Measurements from ENCODE around the gene ZNF521.

ZNF521 gene

DNA sequence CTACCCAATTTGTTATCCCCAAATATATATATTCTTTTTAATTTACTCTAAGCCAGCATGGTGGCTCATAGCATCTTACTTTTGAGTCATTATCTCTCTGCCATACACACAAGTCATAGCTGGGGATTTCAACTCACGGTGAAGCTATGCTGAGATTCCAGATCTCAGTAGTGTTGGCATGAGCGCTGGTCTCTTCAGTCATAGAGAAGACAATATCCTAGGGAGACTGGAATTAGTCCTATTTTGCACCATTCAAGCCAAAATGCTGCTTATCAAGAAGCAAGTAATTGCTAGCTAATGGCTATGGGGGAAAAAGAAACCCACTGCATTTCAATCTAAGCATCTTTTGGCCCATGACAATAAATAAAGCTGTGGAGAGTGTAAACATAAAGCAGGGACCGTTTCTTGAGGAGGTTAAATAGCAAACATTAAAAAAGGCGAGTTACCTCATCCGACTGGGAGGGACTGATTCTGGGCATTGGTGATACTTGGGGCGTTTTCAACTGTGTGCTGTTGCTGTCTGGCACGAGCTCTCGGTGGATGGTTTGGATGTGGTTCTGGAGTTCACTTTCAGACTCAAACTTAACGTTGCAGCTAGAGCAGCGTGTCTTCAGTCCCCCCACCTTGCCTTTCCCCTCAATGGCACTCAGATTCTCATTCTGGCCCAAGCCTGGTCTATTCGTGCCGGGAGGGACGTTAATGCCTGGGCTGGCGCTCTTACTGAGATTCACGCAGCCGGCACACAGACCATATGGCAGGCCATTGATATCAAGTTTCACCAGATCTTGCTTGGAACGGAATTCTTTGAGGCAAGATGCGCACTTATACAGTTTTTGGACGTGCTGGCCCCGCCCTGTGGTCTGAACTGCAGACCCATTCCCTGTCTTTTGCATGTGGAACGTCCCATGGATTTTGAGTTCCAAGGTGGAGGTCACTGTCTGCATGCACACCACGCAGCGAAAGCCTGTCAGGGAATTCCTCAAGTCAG, 127.8 kb downstream of the ZNF521 start:
- DNase-seq: no peak

DNA sequence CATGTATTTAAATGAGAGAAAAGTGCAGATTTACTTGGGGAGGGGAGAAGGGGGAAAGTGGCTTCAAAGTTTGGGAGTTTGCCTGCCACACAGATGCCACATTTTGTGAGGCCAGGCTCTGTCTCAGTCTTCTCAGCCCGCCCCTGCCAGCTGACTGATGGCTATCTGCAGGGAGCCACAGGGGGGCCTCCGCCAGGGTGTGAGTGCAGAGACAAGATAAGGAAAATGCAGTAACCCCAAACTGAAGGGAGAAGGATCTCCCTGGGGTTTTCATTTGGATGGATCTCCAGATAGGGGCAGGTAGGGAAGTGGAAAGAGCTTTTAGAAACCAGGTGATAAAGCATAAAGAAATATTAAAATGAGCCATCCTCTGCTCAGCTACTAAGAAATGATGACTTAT, 128.8 kb downstream of the ZNF521 start:
- DNase-seq: no peak

DNA sequence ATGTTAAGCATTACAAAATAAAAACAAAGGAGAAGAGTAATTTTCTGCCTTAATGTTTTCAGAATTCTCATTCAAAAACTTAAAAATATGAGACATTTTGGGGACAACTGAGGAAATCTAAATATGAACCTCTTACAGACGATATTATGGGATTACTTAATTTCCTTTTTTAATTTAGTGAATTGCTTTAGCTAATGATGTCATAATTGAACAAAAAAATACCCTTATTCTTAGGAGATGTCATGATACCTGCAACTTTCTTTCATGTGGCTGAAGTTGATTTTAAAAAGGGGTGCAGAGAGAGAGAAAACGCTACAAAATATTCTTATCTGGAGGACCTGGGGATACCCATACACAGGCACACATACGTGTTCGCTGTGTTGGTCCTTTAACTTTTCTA, 129.3 kb downstream of the ZNF521 start:
- no peak for DNase-seq

DNA sequence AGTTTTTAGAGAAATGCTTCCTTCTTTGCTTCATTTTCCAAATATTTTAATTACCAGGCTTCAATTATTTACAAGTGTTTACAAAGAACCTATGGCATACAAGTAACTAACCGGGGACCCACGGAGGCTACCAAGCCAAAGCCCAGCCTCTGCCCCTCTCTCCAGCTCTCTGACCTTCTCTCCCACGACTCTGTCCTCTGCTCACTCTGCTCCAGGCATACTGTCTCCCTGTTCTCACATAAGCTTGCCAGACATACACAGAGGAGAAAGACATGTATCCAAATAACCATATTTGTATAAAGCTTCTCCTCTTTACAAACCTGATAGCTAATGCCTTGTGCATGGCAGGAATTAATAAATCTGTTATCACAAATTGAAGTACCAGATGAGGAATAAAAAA, 141.3 kb downstream of the ZNF521 start:
- DNase-seq: no peak

DNA sequence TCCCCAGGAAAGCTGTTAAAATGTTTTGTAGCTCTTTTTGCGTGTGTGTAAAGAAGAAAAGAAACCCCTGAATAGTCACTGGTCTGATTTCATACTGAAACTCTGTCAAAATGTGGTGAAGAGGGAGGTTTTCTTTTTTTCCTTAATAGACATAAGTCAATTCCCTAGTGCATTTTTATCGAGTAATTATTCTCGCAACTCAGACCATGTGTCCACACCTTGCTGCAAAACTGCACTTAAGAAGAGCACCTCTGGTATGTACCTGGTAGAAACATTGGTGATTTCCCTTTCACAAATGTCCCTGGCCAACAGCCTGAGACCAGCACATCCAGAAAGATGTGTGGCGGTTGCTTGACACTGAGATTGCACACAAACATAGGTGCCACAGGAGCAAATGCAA, 159.9 kb downstream of the ZNF521 start:
- no peak for DNase-seq

DNA sequence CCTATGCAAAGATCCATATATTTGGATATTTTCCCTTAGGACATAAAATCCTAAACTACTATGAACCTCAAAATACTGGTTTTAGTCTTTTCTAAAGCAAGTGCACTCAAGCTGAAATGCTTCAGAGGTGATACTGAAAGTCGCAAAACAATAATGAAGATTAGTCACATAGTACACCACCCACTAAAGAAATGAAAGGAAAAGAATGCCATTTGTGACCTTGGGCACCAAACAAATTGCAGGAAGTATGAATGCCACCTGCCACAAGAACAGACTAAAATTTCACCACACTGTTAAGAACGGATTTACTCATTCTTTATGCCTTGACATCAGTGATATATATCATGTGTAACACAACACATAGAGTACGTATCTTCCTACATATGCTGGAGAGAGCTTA, 161.5 kb downstream of the ZNF521 start:
- DNase-seq: no peak

DNA sequence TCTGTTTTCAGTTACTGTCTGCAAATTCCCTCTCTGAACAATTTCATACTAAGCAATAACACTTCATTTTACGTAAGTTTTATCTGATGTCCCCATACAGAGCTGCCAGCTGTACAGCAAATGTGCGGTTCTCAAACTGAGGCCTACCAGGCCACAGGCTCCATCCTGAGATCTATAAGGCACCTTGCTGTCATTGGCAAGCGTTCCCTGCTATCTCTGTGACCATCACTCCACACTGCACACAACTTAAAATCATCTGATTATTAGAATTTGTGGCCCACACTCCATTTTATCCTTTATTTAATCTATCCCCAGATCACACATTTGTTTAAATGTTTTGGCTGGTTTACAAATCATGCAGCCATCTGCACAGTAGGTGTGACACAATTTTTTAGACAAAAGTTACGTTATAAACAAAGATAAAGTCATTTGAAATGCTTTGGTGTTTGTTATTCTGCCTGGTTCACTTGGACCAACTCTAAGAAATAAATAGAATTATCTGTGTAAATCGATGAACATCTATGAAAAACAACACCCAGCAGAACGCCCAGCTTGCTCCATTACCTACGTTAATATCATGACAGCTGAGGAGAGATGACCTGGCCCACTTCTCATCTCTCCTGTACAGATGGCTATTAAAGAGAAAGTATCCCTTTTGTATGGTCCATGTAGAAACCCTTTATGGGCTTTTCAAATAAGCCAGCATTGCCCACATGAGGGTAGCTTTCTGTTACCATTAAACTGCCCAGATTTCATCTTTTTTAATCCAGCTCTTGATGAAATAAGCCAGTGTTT, 162.4 kb downstream of the ZNF521 start:
- no peak for DNase-seq

DNA sequence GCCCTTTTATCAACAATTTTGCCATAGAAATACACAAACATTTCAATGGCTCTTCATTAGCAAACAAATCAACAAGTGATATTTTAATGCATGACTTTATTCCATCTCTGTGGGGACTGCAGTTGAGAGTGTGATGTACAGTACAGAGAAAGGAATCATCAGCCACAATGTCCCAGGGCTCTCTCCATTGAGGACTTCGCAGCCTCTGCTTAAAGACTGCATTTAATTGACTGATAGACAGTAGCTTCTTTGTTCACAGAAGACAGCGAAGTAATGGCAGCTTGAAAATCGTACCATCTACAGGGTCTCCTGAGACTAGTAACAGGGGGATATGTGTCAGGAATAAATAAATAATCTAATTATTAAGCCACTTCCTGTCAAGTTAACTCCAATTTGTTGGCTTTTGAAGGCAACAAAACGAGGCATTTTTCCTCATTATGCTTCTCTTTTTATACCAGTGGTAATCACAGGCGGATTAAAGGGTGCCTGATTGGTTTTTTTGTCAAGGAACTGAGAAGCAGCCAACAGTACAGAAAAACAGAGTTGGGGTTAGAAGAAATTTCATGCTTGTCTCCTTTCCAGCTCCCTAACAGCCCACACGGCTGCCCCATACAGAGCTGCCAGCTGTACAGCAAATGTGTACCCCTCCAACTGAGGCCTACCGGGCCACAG, 164.3 kb downstream of the ZNF521 start:
- no peak for DNase-seq

DNA sequence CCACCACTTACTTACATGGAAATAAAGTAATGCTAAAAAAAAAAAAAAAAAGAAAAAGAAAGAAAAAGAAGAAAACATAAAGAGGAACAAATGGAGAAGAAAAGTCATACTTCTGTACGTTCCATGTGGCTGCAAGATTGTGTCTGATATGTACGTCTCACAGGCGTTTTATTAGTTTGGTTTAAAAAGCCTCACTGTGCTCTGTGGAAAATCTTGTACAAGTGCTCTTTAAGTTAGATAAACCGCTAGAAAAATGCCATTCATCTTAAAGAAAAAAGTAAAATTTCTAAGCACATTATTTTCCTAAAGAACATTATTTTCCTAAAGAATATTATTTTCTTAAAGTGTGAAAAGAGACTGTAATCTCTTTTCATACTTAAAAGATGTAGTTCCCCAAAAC, 165.1 kb downstream of the ZNF521 start:
- no peak for DNase-seq

DNA sequence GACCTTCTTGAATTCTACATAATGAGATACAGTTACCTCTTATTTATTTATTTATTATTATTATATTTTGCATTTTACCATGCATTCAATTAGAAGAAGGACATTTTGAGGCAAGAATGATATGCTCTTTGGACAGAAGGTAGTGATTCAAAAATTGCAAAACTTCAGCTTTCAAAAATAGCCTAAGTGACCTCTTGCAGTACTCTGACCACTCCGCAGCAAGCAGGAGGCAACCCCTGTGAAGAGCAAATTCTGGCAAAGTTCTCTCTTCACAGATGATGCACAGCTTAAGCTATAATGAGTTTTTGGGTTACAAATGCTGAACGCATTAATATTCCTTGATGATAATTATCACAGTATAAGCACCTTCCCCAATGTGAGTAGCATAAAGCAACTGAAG, 170.0 kb downstream of the ZNF521 start:
- no peak for DNase-seq

DNA sequence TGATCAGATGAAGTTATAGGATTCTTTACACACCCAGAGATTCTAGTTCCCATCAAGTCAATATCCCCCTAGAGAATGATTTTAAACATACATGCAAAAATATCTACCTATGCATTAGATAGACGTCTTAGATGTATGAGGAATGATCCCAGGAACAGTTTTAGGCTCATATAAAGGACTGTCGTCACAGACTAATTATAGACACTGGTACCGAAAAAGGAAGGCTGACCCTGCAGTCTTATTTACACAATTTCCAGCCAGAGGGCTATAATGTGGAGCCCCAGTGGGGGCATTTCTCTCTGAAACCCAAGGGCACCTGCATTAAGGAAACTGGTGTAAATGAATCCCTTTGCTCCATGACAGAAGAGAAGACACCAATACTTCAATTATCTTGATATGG, 170.4 kb downstream of the ZNF521 start:
- no peak for DNase-seq

DNA sequence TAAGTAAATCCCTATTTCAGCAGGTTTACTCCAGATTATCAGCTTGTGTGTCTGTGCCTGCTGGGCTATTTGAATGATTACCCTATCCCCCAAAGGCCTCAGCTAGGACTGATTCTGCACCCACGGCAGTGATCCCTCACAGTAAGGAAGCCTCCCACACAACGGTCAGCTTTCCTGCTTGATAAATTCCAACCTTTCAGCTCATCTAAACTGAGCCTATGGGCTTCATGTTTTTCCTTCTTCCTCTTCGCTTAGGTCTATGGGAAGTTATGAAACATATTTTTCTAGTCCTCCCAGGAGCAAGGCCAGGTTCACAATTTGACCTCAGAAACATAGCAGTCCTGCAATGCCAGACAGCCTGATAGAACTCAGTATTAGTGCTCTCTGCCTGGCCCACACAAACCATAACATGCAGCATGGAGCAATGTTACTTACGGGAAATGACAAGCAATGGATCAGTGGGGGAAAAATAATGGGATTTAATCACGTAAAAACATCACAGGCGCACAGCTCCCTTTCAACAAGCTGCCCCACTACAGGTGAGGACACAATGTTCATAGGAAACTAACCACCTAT, 170.9 kb downstream of the ZNF521 start:
- no peak for DNase-seq

DNA sequence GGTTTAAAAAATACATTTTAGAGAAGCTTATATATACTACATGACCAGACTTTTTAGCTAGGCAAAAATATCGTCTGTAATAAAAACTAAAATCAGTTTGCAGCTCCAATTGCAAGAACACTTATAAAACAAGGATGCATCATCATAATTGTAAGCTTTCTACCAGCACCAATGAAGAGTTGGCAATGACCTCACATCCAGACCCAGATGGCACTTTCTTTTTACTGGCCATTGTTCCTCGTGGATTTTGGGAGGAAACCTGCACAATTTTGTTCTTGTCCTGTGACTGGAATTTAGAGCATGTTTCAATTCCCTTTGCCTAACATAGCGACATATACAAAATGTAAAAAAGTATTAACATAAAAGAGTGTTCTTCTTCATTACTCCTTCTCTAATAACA, 174.3 kb downstream of the ZNF521 start:
- no peak for DNase-seq

DNA sequence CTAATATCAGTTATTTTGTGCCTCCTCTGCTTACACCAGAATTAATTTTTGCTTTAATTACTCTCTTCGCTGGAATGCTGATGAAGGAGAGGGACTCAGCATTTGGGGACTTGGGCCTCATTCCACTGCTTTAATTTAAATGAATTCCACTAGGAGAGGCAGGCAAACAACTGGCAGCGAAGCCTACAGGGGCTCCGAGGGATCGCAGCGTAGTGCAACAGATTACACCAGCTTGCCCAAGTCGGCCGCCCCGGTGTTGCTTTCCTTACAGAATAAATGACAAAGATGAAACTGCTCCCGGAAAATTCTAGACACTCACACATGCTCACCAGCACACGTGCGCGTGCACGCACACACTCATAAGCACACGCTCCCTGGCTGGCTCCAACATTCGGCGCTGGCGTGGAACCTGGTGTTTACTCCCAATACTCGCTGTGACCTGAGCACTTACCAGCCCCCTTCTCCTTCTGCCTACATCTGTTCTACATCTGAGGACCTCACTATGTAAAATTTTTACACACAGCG, 175.4 kb downstream of the ZNF521 start:
- DNase-seq: no peak

DNA sequence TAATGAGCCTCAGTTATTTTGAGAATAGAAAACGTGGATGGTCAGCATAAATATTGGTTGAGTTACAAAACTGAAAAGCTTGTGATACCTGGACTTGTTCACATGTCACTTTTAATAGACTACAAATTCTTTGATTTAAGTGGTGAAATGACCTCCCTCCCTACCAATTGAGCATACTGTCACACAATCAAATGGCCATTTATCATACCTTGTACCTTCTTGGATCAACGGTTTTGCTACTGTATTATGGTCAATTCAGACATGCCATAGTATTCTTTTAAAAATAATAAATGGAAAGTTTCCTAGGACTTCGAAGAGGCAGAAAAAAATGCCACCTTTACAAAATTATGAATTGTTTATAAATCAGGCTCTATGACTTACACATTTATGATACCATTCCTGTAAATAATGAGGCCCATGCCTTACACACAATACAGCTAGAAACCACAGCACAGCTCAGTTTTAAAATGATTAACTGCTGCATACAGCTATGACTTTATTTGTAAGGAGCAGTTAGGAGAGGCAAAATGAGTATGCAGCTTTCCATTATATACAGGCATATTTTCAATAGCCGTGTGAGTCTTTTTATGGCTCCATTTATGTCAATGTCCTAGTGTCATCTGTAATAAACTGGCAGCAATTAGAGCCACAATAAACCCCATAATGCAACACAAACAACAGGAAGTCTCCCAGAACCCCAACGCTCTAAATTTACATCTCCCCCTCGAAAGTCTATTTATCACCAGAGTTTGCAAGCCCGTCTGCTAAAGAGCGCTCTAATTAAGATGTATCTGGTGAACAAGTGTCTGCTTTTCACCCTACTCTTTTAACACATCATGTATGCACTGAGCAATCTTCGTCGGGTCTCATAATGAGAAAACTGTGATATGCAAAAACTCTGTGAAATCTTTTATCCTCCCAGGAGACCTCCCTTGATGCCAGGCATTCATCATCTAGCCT, 176.1 kb downstream of the ZNF521 start:
- no peak for DNase-seq

DNA sequence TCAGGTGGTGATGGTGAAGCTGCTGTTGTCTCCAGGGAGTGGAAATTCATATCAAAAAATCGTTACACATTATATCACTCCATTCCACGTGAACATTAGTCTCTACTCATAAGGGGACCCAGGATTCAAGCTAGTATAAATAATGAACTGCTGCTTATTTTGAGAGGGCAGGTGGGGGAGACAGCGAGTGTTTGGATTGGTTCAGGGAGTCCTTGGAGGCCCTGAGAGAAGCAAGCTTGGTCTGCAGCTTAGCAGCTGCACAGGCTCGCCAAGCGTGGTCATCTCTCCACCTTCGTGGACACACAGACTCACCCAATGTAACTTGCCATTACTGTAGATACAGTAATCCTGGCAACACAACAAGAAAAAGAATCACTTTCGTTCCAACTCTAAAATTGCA, 177.6 kb downstream of the ZNF521 start:
- no peak for DNase-seq

DNA sequence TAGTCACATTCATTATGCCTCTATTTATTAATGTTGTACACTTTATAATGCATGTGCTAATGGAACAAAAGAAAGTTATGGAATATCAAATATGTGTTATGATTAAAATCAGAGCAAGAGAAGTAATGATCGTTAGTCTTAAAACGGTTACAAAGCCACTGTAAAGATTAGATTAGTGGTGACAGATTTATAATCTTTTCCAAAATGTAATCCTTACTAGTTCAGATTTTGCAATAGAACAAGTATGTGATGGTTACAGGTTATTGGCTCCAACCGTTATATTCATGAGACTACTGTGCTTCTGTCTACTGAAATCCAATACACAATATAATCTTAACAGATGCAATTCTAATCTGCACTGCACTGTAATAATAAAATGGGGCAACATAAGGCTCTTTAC, 180.6 kb downstream of the ZNF521 start:
- DNase-seq: no peak

DNA sequence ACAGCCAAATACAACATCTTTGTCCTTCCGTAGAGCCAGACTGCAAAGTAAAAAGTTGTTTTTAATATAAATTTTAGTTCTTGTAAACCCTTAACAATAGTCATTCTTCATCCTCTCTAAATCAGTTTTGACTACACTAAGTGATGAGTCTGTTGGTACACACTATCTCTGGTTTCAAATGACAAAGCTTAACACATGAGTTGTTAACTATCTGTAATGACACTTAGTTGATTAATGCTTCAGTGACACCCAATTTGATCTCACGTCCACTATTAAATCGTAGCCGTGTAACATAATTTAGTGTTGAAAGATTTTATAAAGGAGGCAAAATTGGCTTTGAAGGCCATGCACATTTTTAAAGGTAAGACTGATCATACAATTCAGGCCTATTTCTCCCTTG, 181.6 kb downstream of the ZNF521 start:
- DNase-seq: no peak

DNA sequence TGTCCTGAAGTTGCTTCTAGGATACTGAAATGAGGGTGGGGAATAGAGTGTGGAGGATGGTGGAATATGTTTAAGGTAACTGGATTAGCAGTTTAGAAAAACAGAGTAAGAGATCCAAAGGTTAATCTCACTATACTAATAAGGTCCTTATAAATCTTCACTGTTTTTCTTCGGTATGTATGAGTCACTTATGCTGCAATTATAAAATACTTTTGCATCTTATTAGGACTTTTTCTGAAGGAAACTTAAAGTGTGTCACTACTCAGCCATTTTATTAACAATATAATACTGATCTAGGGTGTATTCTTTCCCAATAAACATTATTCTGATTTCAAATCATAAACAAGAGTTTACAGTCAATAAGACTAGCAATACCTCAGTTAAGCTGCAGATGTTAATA, 182.3 kb downstream of the ZNF521 start:
- no peak for DNase-seq

DNA sequence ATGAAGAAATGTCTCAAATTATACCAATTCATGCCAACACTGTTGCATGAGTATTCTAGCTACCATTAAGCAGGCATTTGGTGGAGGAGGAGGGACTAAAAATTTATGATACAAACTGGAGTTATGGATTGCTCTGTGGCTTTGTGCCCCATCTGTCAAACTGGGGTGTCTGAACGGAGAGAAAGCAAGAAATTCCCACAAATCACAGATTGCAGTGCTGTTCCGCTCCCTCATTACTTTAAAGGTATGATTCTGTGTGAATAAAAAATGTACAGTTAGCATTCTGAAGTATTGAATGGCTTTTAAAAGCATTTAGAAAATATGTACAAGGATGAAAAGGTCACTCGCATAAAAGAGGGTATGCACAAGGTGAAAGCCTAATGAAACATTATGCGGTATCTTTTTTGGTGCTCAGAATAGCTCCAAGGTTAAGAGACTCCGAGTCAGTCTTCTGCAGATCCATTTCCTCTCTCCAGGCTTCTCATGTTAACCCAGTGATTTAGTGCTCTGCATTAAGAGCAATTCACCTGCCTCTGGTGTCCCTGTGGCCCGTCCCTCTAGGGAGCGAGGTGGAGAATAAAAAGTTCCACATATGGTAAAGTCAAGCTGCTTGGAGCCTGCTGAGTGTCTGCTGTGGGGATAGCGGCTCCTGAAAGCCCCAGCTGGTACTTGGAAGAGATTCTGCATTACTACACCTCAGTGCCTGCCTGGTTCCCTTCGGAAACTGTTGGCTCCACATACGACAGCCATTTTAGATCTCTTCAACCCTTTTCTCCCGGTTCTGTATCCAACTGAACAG, 184.2 kb downstream of the ZNF521 start:
- DNase-seq: no peak

DNA sequence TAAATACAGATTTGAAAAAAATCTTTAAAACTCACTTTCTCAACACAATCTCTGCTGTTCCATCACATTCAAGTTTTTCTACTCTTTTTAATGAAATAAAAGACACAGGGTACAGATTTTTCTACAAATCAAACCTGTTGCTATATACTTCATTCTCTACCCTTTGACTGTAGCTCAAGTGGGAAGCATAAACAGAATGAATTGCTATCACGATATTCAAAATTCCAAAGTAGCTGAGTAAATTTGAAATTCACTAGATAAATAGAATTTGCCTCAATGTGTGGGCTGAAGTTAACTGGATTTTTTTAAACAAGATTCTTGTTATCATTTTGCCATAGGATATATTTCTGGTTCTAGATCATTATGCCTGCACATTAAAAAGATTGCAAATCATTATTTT, 185.9 kb downstream of the ZNF521 start:
- DNase-seq: no peak
